Activated naive CD8-positive, alpha-beta T cell treated with anti-CD3 and anti-CD28 coated beads, Interleukin-2, amount 50 U/mL, for 16 hours (primary cell): ENCODE measurements around the gene SCFD2.
"Not testable (repeated sequence)": the region's sequence is repeated elsewhere in the genome, so short reads cannot be mapped to it uniquely, and the experiment has no call there.

ENCODE experiments used
- DNase-seq: peaks from one replicate; pipeline ENCODE4 v3.0.0-alpha.2; 2020; ENCODE audit warnings: low read depth, low spot score

Gene SCFD2

DNA sequence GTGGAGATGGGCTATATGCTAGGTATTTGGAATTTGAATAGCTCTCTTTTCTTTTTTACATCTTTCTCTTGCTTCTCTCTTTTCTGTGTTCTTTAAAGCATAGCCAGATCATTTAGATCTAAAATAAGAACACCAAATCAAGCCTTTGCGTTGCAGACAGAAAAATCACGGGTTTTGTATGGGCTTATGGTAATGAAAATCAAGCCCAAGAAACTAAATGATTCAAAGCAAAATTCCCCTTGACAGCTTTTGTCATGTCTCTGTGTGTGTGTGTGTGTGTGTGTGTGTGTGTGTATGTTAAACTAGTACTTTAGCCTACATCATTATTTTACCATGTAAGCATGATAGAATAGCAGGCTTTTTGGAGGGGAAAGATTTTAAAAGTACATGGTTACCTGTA is 505.5 kb downstream of the SCFD2 start:
- DNase-seq = no peak

GRCh38 chr4:52856801-52857200 is 509.1 kb downstream of the SCFD2 start:
- no peak for DNase-seq

DNA sequence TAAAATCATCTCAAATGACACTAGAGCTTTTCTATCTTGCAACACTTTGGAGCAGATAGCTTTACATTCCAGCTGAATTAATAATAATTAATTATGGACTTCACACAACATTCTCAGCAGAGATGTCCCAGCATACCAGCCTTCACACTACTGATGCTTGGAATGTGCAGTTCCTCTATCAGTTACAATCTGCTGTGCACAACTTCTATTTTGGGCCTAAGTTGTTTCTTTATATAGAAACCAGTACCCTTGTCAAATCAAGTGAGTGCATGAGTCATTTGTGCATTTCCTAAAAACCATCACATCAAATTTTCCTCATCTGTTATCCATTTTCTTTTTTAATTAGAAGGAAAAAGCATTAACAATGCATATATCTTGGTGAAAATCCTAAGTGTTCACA is 512.5 kb downstream of the SCFD2 start:
- DNase-seq = no peak

- DNase-seq = no peak
These were observed 513.1 kb downstream of the SCFD2 start for GRCh38 chr4:52852711-52853110.

DNA sequence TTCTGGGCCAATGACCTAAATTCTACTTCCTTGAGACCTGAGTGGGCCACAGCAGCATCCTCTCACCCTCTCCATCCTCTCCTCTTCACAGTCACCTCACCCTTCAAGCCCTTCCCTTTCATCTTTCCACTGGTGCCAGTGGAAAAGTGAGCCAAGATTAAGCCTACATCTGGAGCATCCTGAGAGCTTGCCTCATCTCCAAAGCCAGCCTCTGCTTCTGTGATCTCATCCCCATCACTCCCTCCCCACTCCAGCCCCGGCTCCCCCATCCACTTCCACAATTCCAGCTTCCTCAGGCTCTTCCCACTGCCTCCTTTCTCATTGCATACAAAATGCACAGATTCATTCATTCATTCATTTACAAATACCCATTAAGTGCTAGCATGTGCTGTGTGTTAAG is 513.8 kb downstream of the SCFD2 start:
- DNase-seq = no peak

DNA sequence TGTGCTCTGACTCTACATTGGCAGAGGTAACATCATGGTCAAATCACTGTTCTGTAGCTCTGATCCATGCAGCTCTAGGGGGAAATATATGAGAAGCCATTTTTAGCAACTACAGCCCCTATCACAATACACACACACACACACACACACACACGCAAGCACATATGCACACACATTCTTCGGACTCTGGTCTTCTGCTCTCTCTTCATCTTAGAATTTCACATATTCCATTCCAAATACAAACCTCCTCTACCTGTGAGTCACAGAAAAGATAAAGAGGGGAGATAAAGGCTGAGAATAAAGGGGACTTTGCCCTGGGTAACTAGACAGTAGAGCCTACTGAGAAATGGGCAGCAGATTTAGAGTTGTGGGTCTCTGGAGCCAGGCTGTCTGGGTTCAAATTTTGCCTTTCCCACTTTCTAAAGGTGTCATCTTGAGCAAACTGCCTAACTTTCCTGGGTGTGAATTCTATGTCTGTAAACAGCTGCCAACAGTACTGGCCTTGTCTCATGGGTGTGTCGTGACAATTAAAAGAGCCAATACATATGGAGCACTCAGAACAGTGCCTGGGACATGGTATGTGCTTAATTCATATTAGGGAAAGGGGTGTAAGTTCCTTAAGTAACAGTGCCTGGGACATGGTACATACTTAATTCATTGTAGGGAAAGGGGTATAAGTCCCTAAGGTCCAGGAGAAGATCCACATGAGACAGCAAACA is 515.3 kb downstream of the SCFD2 start:
- no peak for DNase-seq

DNA sequence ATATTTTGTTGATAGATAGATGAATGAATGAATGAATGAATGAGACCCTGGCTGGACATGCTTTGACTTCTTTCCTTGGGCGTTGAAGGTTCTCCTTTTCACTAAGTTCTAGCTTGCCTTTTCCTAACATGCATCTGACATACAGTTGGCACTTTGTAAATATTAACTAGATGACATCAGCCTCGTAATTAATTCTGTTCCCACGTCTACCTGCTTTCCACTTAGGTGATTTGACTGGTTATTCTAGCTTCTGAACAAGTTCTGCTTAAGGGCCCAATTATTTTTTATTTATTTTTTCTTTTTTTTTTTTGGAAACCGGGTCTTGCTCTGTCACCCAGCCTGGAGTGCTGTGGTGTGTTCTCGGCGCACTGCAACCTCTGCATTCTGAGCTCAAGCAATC is 517.6 kb downstream of the SCFD2 start:
- no peak for DNase-seq

- DNase-seq = no peak
These were observed 519.4 kb downstream of the SCFD2 start for GRCh38 chr4:52846502-52846901.

DNA sequence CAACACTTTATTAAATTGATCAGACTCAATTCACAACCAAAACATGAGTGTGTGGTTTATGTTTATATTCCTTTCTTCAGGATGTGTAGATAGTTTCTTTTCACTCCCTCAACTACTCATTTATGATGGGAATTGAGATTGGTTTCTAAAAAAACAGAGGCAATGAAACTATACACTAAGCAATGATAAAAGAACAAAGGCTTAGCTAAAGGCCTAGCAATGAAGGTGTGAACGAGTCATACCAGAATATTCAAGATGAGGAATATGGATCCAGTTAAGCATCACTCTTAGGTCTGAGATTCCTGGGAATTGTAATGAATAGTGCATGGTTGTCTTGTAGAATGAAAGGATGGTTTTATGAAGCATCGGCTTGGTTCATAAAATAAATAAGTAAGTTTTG is 521.3 kb downstream of the SCFD2 start:
- no peak for DNase-seq

GRCh38 chr4:52843958-52844357 is 521.9 kb downstream of the SCFD2 start:
- no peak for DNase-seq

DNA sequence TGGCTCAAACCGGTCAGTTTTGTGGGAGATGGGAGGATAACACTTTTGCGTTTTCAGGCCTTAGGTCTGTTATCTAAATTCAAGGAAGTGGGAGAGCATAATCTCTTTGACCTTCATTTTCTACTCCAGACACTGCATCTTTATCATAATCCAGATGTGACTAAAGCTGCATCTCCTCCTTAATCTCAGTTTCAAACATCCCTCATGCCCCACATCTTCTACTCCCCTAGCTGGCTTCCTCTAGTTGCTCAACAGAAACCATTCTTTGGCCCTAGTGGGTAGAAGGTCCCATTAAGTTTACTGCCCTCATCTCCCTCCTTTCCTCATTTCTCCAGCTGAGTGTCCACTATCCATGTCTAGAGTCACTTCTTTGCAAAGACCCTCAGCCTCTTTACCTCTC is 522.5 kb downstream of the SCFD2 start:
- no peak for DNase-seq

GRCh38 chr4:52842792-52843191 is 523.1 kb downstream of the SCFD2 start:
- DNase-seq = no peak

GRCh38 chr4:52841682-52842456 is 524.0 kb downstream of the SCFD2 start:
- no peak for DNase-seq

DNA sequence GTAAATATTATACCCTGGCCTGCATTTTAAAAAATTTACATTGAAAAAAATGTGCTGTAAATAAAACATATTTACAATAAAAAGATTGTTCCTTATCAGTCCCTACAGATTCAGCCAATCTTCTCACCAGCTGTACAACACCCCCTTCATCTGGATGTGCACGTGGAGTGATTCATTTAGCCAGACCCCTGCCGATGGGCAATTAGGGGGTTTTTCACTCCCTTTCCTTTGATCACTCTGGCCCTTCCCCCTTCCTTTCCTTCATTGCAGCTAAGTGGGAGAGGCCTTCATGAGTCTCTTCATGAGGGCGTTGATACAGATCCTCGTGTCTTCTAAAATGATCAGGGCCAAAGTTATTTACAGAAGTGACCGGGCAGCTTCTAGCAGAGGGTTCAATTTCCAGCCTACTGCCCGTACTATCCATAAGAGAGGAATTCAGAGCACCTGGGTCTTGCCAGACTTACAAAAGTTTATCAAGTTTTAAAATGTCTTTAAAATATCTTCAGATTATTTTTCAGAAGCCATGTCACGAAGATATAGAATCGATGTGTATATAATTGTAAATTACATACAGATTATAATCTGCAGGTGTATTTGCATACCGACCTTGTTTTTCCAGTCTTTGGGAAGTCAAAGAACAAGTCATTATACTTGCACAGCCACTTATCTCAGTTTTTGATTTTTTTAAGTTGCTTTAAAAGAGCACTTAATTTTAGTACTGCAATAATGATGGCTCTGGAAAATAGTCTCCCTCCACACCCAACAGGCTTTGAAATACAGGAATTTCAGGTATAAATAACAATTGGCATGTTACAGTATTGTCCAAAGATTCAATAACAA is 525.1 kb downstream of the SCFD2 start:
- DNase-seq = no peak

- DNase-seq = no peak
These were observed 526.9 kb downstream of the SCFD2 start for GRCh38 chr4:52838729-52839586.

DNA sequence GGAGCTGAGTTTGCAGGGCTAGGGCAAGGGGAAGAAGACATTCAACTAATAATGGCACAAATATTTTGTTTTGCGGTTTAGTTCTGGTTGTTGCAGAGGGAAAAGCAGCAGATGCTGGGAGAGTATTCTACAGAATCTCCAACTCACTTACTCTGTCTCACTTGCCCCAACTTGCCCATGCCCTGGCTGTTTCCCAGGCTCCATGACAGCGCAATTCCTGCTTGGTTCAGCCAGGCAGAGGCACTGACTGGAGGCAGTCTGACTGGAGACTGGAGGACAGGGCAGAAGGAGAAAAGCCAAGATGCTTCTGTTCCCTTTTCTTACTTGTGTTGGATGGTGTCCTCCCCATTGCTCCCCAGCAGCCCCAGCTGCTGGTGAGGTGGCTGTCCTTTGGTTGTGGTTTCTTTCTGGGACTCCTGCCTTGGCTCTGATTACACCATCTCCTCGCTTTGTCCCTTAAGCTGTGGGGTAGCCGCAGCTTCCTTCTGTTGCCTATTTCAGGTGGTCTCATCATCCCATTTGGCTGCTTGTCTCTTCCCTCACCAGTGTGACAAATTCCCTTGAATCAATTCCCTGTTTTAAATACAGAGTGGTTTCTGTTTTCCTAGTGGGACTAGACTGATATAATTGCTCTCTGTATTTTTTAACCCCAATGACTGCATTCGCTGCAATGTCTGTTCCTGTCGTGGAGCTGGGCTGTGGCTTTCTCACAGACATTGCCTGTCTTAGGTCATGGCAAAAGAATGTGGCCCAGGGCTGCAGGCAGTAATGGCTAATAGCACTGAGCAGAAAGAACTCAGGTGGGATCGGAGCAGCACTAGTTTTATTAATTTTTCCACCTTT is 527.9 kb downstream of the SCFD2 start:
- DNase-seq = no peak

- DNase-seq = no peak
These were observed 529.2 kb downstream of the SCFD2 start for GRCh38 chr4:52836678-52837077.

GRCh38 chr4:52836120-52836519 is 529.7 kb downstream of the SCFD2 start:
- no peak for DNase-seq

GRCh38 chr4:52834641-52835456 is 531.0 kb downstream of the SCFD2 start:
- not testable (repeated sequence) for DNase-seq
